HuH-7 (cell line): Measurements from ENCODE around the gene LDB2.
"Not testable (repeated sequence)": the region's sequence is repeated elsewhere in the genome, so short reads cannot be mapped to it uniquely, and the experiment has no call there.

ENCODE experiments used
- DNase-seq: peaks from one replicate; pipeline ENCODE4 v3.0.0; 2011; ENCODE audit warnings: low spot score

The LDB2 gene

GRCh38 chr4:16596267-16596666 lies 302.2 kb downstream of the LDB2 start:
- DNase-seq, result no peak

- no peak for DNase-seq
Measured at GRCh38 chr4:16594128-16594527, 304.3 kb downstream of the LDB2 start.

GRCh38 chr4:16593386-16593785 lies 305.1 kb downstream of the LDB2 start:
- DNase-seq, result no peak

- no peak for DNase-seq
Measured at GRCh38 chr4:16591272-16591826, 307.1 kb downstream of the LDB2 start.

- DNase-seq, result no peak
Measured at GRCh38 chr4:16590797-16591196, 307.6 kb downstream of the LDB2 start.

- no peak for DNase-seq
Measured at GRCh38 chr4:16588651-16589050, 309.8 kb downstream of the LDB2 start.

GRCh38 chr4:16588149-16588548 lies 310.3 kb downstream of the LDB2 start:
- DNase-seq, result no peak

- DNase-seq, result no peak
Measured at GRCh38 chr4:16585053-16585452, 313.4 kb downstream of the LDB2 start.

GRCh38 chr4:16583764-16584163 lies 314.7 kb downstream of the LDB2 start:
- no peak for DNase-seq

- DNase-seq, result peak; percentile 20
Measured at GRCh38 chr4:16582526-16582925, 315.9 kb downstream of the LDB2 start.

- DNase-seq, result no peak
Measured at GRCh38 chr4:16582036-16582435, 316.4 kb downstream of the LDB2 start.

GRCh38 chr4:16581117-16581516 lies 317.3 kb downstream of the LDB2 start:
- no peak for DNase-seq

GRCh38 chr4:16580514-16580913 lies 317.9 kb downstream of the LDB2 start:
- no peak for DNase-seq

GRCh38 chr4:16579866-16580265 lies 318.6 kb downstream of the LDB2 start:
- no peak for DNase-seq

- DNase-seq, result no peak
Measured at GRCh38 chr4:16577177-16577576, 321.3 kb downstream of the LDB2 start.

- no peak for DNase-seq
Measured at GRCh38 chr4:16574981-16575380, 323.5 kb downstream of the LDB2 start.

GRCh38 chr4:16573739-16574138 lies 324.7 kb downstream of the LDB2 start:
- no peak for DNase-seq

- no peak for DNase-seq
Measured at GRCh38 chr4:16573206-16573605, 325.2 kb downstream of the LDB2 start.

- no peak for DNase-seq
Measured at GRCh38 chr4:16572631-16573030, 325.8 kb downstream of the LDB2 start.

- no peak for DNase-seq
Measured at GRCh38 chr4:16572161-16572560, 326.3 kb downstream of the LDB2 start.

- DNase-seq, result no peak
Measured at GRCh38 chr4:16569790-16570189, 328.7 kb downstream of the LDB2 start.

GRCh38 chr4:16557316-16557715 lies 341.1 kb downstream of the LDB2 start:
- DNase-seq, result not testable (repeated sequence)

GRCh38 chr4:16555156-16555555 lies 343.3 kb downstream of the LDB2 start:
- no peak for DNase-seq

GRCh38 chr4:16550531-16550930 lies 347.9 kb downstream of the LDB2 start:
- DNase-seq, result no peak

GRCh38 chr4:16545656-16546055 lies 352.8 kb downstream of the LDB2 start:
- DNase-seq, result no peak
